ENCODE measurements around the gene VWA1.
"Not testable (repeated sequence)": the region's sequence is repeated elsewhere in the genome, so short reads cannot be mapped to it uniquely, and the experiment has no call there.

Gene VWA1

GRCh38 chr1:1454286-1455056 lies 19.0 kb downstream of the VWA1 start:
- FAIRE-seq; DNase-seq (ENCODE audit: insufficient read length, low spot score): not testable (repeated sequence)

DNA sequence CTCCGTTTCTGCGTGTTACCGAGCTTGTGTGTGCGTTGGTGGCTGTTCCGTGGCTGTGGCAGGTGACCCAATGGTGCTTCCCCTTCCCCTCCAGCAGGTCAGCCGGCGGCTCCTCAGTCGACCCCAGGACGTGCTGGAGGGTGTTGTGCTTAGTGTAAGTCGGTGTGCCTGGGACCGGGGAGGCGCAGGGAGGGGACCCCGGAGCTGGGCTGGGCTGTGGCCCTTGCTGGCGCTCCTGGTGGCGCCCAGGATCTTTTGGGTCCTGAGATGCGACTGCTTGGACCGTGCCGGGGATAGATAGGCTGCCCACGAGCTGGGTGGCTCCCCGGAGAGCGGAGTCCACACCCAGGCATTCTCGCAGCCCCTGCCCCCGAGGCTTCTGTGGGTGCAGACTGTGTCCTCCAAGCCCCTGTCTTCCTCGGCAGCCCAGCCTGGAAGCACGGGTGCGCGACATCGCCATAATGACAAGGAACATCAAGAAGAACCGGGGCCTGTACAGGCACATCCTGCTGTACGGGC lies 19.9 kb downstream of the VWA1 start:
- FAIRE-seq (peak; percentile 31), DNase-seq (ENCODE audit: insufficient read length, low spot score) (no peak)

GRCh38 chr1:1455934-1456333 lies 20.4 kb downstream of the VWA1 start:
- not testable (repeated sequence) for FAIRE-seq; DNase-seq (ENCODE audit: insufficient read length, low spot score)

GRCh38 chr1:1456683-1457255 lies 21.3 kb downstream of the VWA1 start:
- not testable (repeated sequence) for DNase-seq (ENCODE audit: insufficient read length, low spot score); FAIRE-seq

DNA sequence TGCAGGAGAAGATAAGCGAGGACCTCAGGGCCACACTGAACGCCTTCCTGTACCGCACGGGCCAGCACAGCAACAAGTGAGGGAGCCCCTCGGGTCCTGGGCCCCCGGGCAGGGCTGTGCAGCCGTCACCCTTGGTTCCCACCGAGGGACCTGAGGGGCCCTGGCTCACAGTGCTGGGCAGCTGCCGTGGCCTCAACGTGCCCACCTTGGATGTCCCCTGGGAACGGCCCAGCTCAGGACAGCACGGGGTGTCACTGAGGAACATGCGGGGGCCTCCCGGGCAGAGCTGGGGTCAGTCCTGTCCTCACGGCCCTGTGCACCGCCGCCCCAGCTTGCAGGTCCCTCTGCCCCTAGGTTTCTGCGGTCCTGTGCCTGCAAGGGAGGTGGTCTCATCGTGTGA lies 23.7 kb downstream of the VWA1 start:
- not testable (repeated sequence) for DNase-seq (ENCODE audit: insufficient read length, low spot score); FAIRE-seq

DNA sequence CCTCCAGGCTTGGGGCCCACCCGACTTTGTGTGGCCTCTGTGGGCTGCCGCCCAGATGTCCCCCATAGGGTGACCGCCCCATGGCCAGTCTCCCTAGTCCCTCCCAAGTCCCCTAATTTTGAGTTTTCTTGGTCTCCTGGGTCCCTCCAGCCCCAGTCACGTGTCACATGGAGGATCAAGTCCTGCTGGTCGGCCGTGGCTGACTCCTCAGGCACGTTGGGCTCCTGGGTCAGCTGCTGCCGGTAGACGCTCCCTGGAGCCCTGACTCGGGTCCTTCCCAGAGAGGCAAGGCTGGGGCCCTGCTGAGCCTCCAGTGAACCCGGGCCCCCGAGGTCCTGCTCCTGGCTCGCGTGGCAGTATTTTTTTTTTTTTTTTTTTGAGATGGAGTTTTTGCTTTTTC lies 24.2 kb downstream of the VWA1 start:
- DNase-seq (ENCODE audit: insufficient read length, low spot score); FAIRE-seq: not testable (repeated sequence)

GRCh38 chr1:1460540-1461130 lies 25.1 kb downstream of the VWA1 start:
- DNase-seq (ENCODE audit: insufficient read length, low spot score) = no peak
- no peak for FAIRE-seq

GRCh38 chr1:1461721-1462317 lies 26.3 kb downstream of the VWA1 start:
- FAIRE-seq = no peak
- no peak for DNase-seq (ENCODE audit: insufficient read length, low spot score)

- DNase-seq (ENCODE audit: insufficient read length, low spot score) (no peak), FAIRE-seq (no peak)
Measured at GRCh38 chr1:1462318-1462966, 27.0 kb downstream of the VWA1 start.

GRCh38 chr1:1463312-1463711 lies 27.8 kb downstream of the VWA1 start:
- FAIRE-seq (no peak), DNase-seq (ENCODE audit: insufficient read length, low spot score) (no peak)

DNA sequence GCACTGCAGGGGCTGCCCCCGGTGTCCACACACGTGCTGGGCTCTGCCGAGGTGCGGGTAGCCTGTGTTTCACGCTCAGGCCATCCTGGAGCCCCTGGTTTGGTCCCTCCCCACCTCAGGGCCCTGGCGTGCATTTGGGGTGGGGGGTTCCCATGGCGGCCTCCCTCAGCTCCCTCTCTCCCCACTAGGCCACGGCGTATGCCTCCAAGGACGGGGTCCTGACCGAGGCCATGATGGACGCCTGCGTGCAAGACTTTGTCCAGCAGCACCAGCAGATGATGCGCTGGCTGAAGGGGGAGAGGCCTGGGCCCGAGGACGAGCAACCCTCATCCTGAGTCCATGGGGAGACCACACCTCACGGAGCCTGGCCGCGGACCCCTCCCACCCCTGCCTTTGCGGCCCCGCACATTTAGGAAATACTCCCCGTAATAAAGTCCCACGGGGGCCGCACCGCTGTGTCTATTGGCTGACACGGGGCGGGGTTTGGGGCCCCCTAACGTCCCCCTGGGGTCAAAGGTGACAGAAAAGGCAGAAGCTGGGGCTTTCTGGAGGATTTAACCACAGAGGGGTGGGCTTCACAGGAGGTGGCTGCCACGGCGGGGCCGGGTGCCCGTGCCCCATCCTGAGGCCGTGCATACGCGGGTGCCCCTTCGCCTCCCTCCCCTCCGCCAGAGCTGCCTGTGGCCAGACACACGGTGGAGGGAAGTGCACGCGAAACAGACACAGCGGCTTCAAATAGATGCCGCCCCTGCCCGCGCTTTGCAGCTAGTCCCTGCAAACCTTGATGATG lies 32.9 kb downstream of the VWA1 start:
- FAIRE-seq; DNase-seq (ENCODE audit: insufficient read length, low spot score): not testable (repeated sequence)

DNA sequence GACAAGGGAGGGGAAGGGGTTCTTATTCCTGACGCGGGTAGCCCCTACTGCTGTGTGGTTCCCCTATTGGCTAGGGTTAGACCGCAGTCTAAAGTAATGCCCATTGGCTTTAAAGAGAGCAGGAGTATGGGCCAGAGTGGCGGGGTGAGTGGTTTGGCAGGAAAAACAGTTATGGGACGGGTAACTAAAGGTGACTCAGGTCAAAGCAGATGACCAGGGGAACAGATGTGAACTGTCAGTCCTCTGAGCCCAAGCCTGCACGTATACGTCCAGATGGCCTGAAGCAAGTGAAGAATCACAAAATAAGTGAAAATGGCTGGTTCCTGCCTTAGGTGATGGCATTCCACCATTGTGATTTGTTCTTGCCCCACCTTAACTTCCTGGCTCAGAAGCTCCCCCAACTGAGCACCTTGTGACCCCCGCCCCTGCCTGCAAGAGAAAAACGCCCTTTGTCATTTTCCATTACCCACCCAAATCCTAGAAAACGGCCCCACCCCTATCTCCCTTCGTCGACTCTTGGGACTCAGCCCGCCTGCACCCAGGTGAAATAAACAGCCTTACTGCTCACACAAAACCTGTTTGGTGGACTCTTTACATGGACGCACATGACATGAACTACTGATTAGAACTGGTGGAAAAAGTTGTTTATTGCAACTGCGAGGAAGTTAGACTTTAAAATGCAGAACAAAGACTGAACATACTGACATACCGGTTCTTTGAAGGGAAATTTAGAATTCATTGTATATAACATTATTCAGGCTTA lies 35.3 kb downstream of the VWA1 start:
- DNase-seq (ENCODE audit: insufficient read length, low spot score) (no peak), FAIRE-seq (no peak)

- DNase-seq (ENCODE audit: insufficient read length, low spot score) (peak; percentile 84), FAIRE-seq (peak; percentile 72)
Measured at GRCh38 chr1:1471389-1472052, 36.0 kb downstream of the VWA1 start, which contains the start of gene ATAD3B. Gene ATAD3B, plus strand, starts transcription at chr1:1471765. Its CDS starts 120 bp downstream, at chr1:1471885.

GRCh38 chr1:1472053-1472876 lies 36.8 kb downstream of the VWA1 start:
- peak; percentile 83 for FAIRE-seq
- not testable (repeated sequence) for DNase-seq (ENCODE audit: insufficient read length, low spot score)

DNA sequence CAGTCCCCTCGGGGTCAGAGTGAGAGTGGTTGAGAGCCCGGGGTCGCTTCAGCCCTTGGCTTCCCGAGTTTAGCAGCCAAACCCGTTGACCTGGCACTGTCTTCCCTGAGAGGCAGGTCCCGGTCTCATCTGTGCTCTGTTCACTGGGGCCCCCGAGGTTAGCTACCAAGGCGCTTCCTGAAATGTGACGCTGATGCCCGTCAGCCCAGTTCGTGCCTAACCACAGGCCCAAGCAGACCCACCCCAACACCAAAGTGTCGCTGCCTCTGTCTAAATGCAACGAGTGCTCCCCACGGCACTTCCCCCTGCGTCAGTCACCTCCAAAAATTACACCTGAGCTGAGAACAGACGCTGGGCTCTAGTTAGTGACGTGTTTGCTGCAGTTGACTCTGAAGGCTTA lies 40.5 kb downstream of the VWA1 start:
- DNase-seq (ENCODE audit: insufficient read length, low spot score); FAIRE-seq: not testable (repeated sequence)

- no peak for DNase-seq (ENCODE audit: insufficient read length, low spot score)
- no peak for FAIRE-seq
Measured at GRCh38 chr1:1477206-1477605, 41.7 kb downstream of the VWA1 start.
